ENCODE data around the gene PDE9A.
"Not testable (repeated sequence)": the region's sequence is repeated elsewhere in the genome, so short reads cannot be mapped to it uniquely, and the experiment has no call there.

Gene PDE9A

GRCh38 chr21:42612390-42612789 is 41.0 kb upstream of the PDE9A start:
- DNase-seq (ENCODE audit: low read depth): no peak
- no peak overlapping the region for H3K4me3 ChIP-seq (ENCODE audit: low read depth, low read length)
- no peak for TF ChIP-seq CTCF (IDR thresholded peaks at IDR 0.05; ENCODE audit: low read depth, low read length, missing control alignments)

GRCh38 chr21:42613756-42614155 is 39.7 kb upstream of the PDE9A start:
- no peak for DNase-seq (ENCODE audit: low read depth)
- H3K4me3 ChIP-seq (ENCODE audit: low read depth, low read length): no peak overlapping the region
- no peak for TF ChIP-seq CTCF (IDR thresholded peaks at IDR 0.05; ENCODE audit: low read depth, low read length, missing control alignments)

- no peak for DNase-seq (ENCODE audit: low read depth)
- TF ChIP-seq CTCF (IDR thresholded peaks at IDR 0.05; ENCODE audit: low read depth, low read length, missing control alignments): no peak
These were observed 39.0 kb upstream of the PDE9A start for GRCh38 chr21:42614396-42614795.

GRCh38 chr21:42614811-42615351 is 38.5 kb upstream of the PDE9A start:
- DNase-seq (ENCODE audit: low read depth): no peak
- no peak overlapping the region for H3K4me3 ChIP-seq (ENCODE audit: low read depth, low read length)
- no peak for TF ChIP-seq CTCF (IDR thresholded peaks at IDR 0.05; ENCODE audit: low read depth, low read length, missing control alignments)

More at GRCh38 chr21:42614396-42614795, 39.0 kb upstream of the PDE9A start:
- no peak overlapping the region for H3K4me3 ChIP-seq (ENCODE audit: low read depth, low read length)

GRCh38 chr21:42615377-42615776 is 38.0 kb upstream of the PDE9A start:
- DNase-seq (ENCODE audit: low read depth); H3K4me3 ChIP-seq (ENCODE audit: low read depth, low read length): not testable (repeated sequence)

- H3K4me3 ChIP-seq (ENCODE audit: low read depth, low read length): no peak overlapping the region
- TF ChIP-seq CTCF (IDR thresholded peaks at IDR 0.05; ENCODE audit: low read depth, low read length, missing control alignments): no peak
- no peak for DNase-seq (ENCODE audit: low read depth)
These were observed 37.5 kb upstream of the PDE9A start for GRCh38 chr21:42615924-42616323.

- TF ChIP-seq CTCF (IDR thresholded peaks at IDR 0.05; ENCODE audit: low read depth, low read length, missing control alignments): no peak
- no peak overlapping the region for H3K4me3 ChIP-seq (ENCODE audit: low read depth, low read length)
- DNase-seq (ENCODE audit: low read depth): no peak
These were observed 37.0 kb upstream of the PDE9A start for GRCh38 chr21:42616446-42616845.

Data from GM12864 (cell line).